OCI-LY3 (cell line): ENCODE results near the gene PLEKHB2.
A peak's percentile ranks its signal among the peaks of the same experiment; 100 is the strongest.

Experiments used
- H2AFZ ChIP-seq: fragments of 200-600, 300-600 bp; shearing (Covaris generic); 2 replicates; pipeline ENCODE4 v1.6.0; 2014; ENCODE audit warnings: antibody characterized with exemption, low read depth, low read length
- H3K27ac ChIP-seq: fragments of 200-600, 300-600 bp; sonication (generic); 2 replicates; pipeline ENCODE4 v1.5.1; 2014; ENCODE audit warnings: mild to moderate bottlenecking, low read length, moderate library complexity, mixed read lengths
- H3K27me3 ChIP-seq: fragments of 200-600, 300-600 bp; sonication (generic); 2 replicates; pipeline ENCODE4 v1.6.1; 2014; ENCODE audit warnings: low read depth, low read length, mixed read lengths
- H3K36me3 ChIP-seq: fragments of 200-600, 300-600 bp; sonication (generic); replicated peaks from 2 replicates; pipeline ENCODE3; 2014; ENCODE audit warnings: low read depth, low read length, mixed read lengths
- H3K4me1 ChIP-seq: fragments of 300-600, 200-600 bp; sonication (generic); 2 replicates; pipeline ENCODE4 v1.6.1; 2014; ENCODE audit warnings: low read length, mixed read lengths
- H3K4me2 ChIP-seq: fragments of 200-600, 300-600 bp; sonication (generic); 2 replicates; pipeline ENCODE4 v1.6.1; 2014; ENCODE audit warnings: low read length, mixed read lengths
- H3K4me3 ChIP-seq: fragments of 300-600, 200-600 bp; sonication (generic); 2 replicates; pipeline ENCODE4 v1.5.1; 2014; ENCODE audit warnings: antibody characterized with exemption, mild to moderate bottlenecking, low read length, moderate library complexity
- H3K79me2 ChIP-seq: fragments of 300-600, 200-600 bp; shearing (Covaris generic); 2 replicates; pipeline ENCODE4 v1.6.1; 2014; ENCODE audit warnings: mild to moderate bottlenecking, low read length, mixed read lengths
- H3K9ac ChIP-seq: fragments of 300-600, 200-600 bp; shearing (Covaris generic); 2 replicates; pipeline ENCODE4 v1.6.0; 2014; ENCODE audit warnings: mild to moderate bottlenecking, low read length, moderate library complexity
- H3K9me3 ChIP-seq: fragments of 200-600, 300-600 bp; shearing (Covaris generic); 2 replicates; pipeline ENCODE4 v1.6.1; 2014; ENCODE audit warnings: low read length, mixed read lengths; ENCODE audit not compliant: insufficient read depth
- H4K20me1 ChIP-seq: fragments of 200-600, 300-600 bp; sonication (generic); 2 replicates; pipeline ENCODE4 v1.6.1; 2016; ENCODE audit warnings: low read length, mixed read lengths; ENCODE audit not compliant: insufficient read depth
- CTCF ChIP-seq: fragments of 200-600, 300-600 bp; sonication (generic); IDR thresholded peaks from 2 replicates; pipeline ENCODE4 v1.5.1; 2014; ENCODE audit warnings: antibody characterized with exemption, low read length, low read depth
- EZH2phosphoT487 ChIP-seq: fragments of 200-600 bp; shearing (Covaris generic); IDR thresholded peaks from 2 replicates; pipeline ENCODE4 v1.6.1; 2018; ENCODE audit warnings: antibody characterized with exemption, mixed run types, low read depth

Gene PLEKHB2

GRCh38 chr2:131094463-131095281 lies 10.5 kb upstream of the PLEKHB2 start:
- H3K27me3 ChIP-seq: no peaks in the 10 kb centered on the region
- peak overlapping the region; percentile 81; the same call in 1 of the 2 replicates for H3K9ac ChIP-seq
- H3K27ac ChIP-seq: no peak overlapping the region
- H3K4me1 ChIP-seq: peaks cover 19% of the 10 kb centered on the region
- TF ChIP-seq CTCF: no peak
- no peak for TF ChIP-seq EZH2phosphoT487
- H3K4me3 ChIP-seq: peak overlapping the region; percentile 90
- peaks cover 16% of the 10 kb centered on the region for H4K20me1 ChIP-seq
- H3K9me3 ChIP-seq: no peaks in the 10 kb centered on the region
- no peak overlapping the region for H2AFZ ChIP-seq
- H3K4me2 ChIP-seq: peak overlapping the region; percentile 88
- peaks cover 35% of the 10 kb centered on the region for H3K79me2 ChIP-seq
- peaks cover 3% of the 10 kb centered on the region for H3K36me3 ChIP-seq

GRCh38 chr2:131103165-131103564 lies 2.0 kb upstream of the PLEKHB2 start:
- peak overlapping the region; percentile 69; the same call in 1 of the 2 replicates for H2AFZ ChIP-seq
- H3K9ac ChIP-seq: no peak overlapping the region

GRCh38 chr2:131104487-131105155 lies 515 bp upstream of the PLEKHB2 start:
- H4K20me1 ChIP-seq: peaks cover 30% of the 10 kb centered on the region
- H3K36me3 ChIP-seq: peaks cover 6% of the 10 kb centered on the region
- H3K79me2 ChIP-seq: peaks cover 45% of the 10 kb centered on the region
- peaks cover 18% of the 10 kb centered on the region for H3K4me1 ChIP-seq
- H3K27me3 ChIP-seq: no peaks in the 10 kb centered on the region
- TF ChIP-seq EZH2phosphoT487: no peak
- no peak for TF ChIP-seq CTCF
- no peaks in the 10 kb centered on the region for H3K9me3 ChIP-seq
- peak overlapping the region; percentile 77 for H3K27ac ChIP-seq
- H3K4me2 ChIP-seq: peak overlapping the region; percentile 98
- H3K9ac ChIP-seq: peak overlapping the region; percentile 98
- H2AFZ ChIP-seq: peak overlapping the region; percentile 78
- H3K4me3 ChIP-seq: peak overlapping the region; percentile 100

More at GRCh38 chr2:131103165-131103564, 2.0 kb upstream of the PLEKHB2 start:
- Histone ChIP-seq H4K20me1 (peaks cover 24% of the 10 kb centered on the region), H3K27ac (no peak overlapping the region), H3K79me2 (peaks cover 31% of the 10 kb centered on the region), H3K36me3 (peaks cover 1% of the 10 kb centered on the region), H3K4me3 (no peak overlapping the region), H3K27me3 (no peaks in the 10 kb centered on the region), H3K4me1 (peaks cover 18% of the 10 kb centered on the region), H3K9me3 (no peaks in the 10 kb centered on the region), H3K4me2 (no peak overlapping the region)
- no peak for TF ChIP-seq EZH2phosphoT487
- TF ChIP-seq CTCF: no peak
